Activated naive CD8-positive, alpha-beta T cell treated with anti-CD3 and anti-CD28 coated beads, Interleukin-2, amount 10 ng/mL, durations not matched to agents 7 days and 5 days (primary cell): ENCODE results near the gene MUC22. TPM values are rescaled to one million over a fixed set of nuclear protein-coding genes. Genes with fewer than 3 reads are reported as not detected.
A peak's percentile ranks its signal among the peaks of the same experiment; 100 is the strongest.
"Not testable (repeated sequence)": the region's sequence is repeated elsewhere in the genome, so short reads cannot be mapped to it uniquely, and the experiment has no call there.

Source experiments
- ATAC-seq: fragments of 150-1000 bp; cut with Tn5 transposase; one replicate; pipeline ENCODE4 v1.10.0; 2021; ENCODE audit warnings: low read depth, moderate library complexity
- POLR2A ChIA-PET: fragments of 350-600 bp; sonication (Branson Sonifier 250); formaldehyde crosslinking; loops from one replicate; lab custom pipeline; 2021; ENCODE audit warnings: antibody characterized with exemption; lab: Charles Lee
- DNase-seq: peaks from one replicate; pipeline ENCODE4 v3.0.0; 2021
- H3K27ac Mint-ChIP-seq: one replicate; pipeline ENCODE4 v1.8.0; 2022; ENCODE audit warnings: mild to moderate bottlenecking, mixed read lengths
- H3K27me3 Mint-ChIP-seq: one replicate; pipeline ENCODE4 v1.8.0; 2022; ENCODE audit warnings: mild to moderate bottlenecking, moderate library complexity, mixed read lengths
- H3K36me3 Mint-ChIP-seq: one replicate; pipeline ENCODE4 v1.8.0; 2021; ENCODE audit warnings: mild to moderate bottlenecking, mixed read lengths
- H3K4me1 Mint-ChIP-seq: one replicate; pipeline ENCODE4 v1.8.0; 2021; ENCODE audit warnings: mixed read lengths
- H3K4me3 Mint-ChIP-seq: one replicate; pipeline ENCODE4 v1.8.0; 2022; ENCODE audit warnings: mild to moderate bottlenecking, moderate library complexity, mixed read lengths
- H3K9me3 Mint-ChIP-seq: one replicate; pipeline ENCODE4 v1.8.0; 2021; ENCODE audit warnings: mixed read lengths
- total RNA-seq, 2 experiments: library from RNA; stranded (reverse); gene quantifications; one replicate each; pipeline ENCODE4 v1.2.3, GENCODE V29; 2021

MUC22 gene
- not detected for total RNA-seq

GRCh38 chr6:31010393-31011060 is at the start of gene MUC22:
Gene MUC22 (plus strand): TSS chr6:31010474. CDS start chr6:31010707, 233 bp downstream.
- Mint-ChIP-seq H3K36me3 (no peaks in the 10 kb centered on the region), H3K27ac (no peak within 1 kb of the TSS), H3K4me3 (no peak within 1 kb of the TSS), H3K4me1 (no peaks in the 10 kb centered on the region), H3K27me3 (peaks cover 31% of the 10 kb centered on the region), H3K9me3 (no peaks in the 10 kb centered on the region)
- DNase-seq (no peak), ATAC-seq (no peak)
- POLR2A ChIA-PET, result no interaction called here

- no peaks in the 10 kb centered on the region for H3K36me3 Mint-ChIP-seq
- POLR2A ChIA-PET, result no interaction called here
Observed at GRCh38 chr6:30960907-30961673, 49.2 kb upstream of the MUC22 start.

DNA sequence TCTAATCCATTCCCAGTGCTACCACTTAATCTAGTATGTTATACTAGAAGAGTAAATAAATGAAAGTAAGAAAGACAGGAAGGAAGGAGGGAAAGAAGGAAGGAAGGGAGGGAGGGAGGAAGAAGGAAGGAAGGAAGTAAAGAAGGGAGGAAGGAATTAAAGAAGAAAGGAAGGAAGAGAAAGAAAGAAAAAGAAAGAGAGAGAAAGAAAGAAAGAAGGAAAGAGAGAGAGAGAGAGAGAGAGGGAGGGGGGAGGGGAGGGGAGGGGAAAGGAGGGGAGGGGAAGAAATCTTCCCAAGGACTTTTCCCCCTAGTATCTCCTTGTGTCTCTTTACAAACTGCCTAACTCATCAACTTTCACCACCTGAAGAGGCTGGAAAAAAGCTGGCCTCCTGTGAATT is 47.6 kb upstream of the MUC22 start:
- Mint-ChIP-seq H3K36me3 (no peaks in the 10 kb centered on the region), H3K4me1 (peaks cover 27% of the 10 kb centered on the region), H3K27me3 (peaks cover 58% of the 10 kb centered on the region), H3K4me3 (no peak overlapping the region), H3K27ac (no peak overlapping the region), H3K9me3 (no peaks in the 10 kb centered on the region)
- POLR2A ChIA-PET, result no interaction called here
- ATAC-seq (no peak), DNase-seq (no peak)

More at GRCh38 chr6:30960907-30961673, 49.2 kb upstream of the MUC22 start:
- no peak overlapping the region for H3K4me3 Mint-ChIP-seq
- no peak overlapping the region for H3K27ac Mint-ChIP-seq
- DNase-seq (no peak), ATAC-seq (no peak)
- no peaks in the 10 kb centered on the region for H3K9me3 Mint-ChIP-seq
- H3K4me1 Mint-ChIP-seq, result peaks cover 26% of the 10 kb centered on the region
- H3K27me3 Mint-ChIP-seq, result peaks cover 58% of the 10 kb centered on the region

GRCh38 chr6:30963641-30964040 is 46.6 kb upstream of the MUC22 start:
- no peaks in the 10 kb centered on the region for H3K36me3 Mint-ChIP-seq
- peaks cover 27% of the 10 kb centered on the region for H3K4me1 Mint-ChIP-seq
- DNase-seq (no peak), ATAC-seq (no peak)
- POLR2A ChIA-PET, result no interaction called here
- H3K9me3 Mint-ChIP-seq, result no peaks in the 10 kb centered on the region
- no peak overlapping the region for H3K27ac Mint-ChIP-seq
- H3K27me3 Mint-ChIP-seq, result peaks cover 51% of the 10 kb centered on the region
- H3K4me3 Mint-ChIP-seq, result no peak overlapping the region

- Mint-ChIP-seq H3K36me3 (no peaks in the 10 kb centered on the region), H3K4me3 (peak overlapping the region; percentile 20), H3K4me1 (peaks cover 27% of the 10 kb centered on the region), H3K27ac (no peak overlapping the region), H3K27me3 (peaks cover 50% of the 10 kb centered on the region), H3K9me3 (no peaks in the 10 kb centered on the region)
- ATAC-seq (peak; percentile 64), DNase-seq (peak; percentile 45)
- POLR2A ChIA-PET, result interaction anchor here (1.8 kb wide), 1 partner anchor 9 kb away, joined by 5 read pairs; no protein-coding TSS in a partner anchor
Observed at GRCh38 chr6:30964075-30964474, 46.2 kb upstream of the MUC22 start.

DNA sequence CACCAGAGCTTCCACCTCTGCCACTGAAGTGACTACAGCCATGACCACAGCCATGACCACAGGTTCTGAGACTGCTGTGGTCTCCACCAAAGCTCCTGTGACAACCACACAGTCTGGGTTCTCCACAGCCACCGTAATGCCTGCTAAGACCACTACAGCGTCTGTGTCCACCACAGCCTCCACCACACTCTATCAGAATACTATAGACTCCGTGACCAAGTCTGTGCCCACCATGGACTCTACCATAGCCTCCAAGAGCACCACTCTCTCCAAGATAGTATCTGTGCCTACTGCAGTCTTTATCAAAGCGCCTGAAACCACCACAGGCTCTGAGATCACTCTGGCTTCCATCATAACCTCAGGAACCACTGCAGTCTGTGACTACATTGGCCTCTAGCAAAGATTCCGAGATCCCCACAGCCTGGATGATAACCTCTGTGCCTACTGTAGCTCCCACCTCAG is 45.1 kb upstream of the MUC22 start:
- DNase-seq (no peak), ATAC-seq (peak; percentile 35)
- Mint-ChIP-seq H3K4me1 (peaks cover 27% of the 10 kb centered on the region), H3K9me3 (no peaks in the 10 kb centered on the region), H3K4me3 (no peak overlapping the region), H3K36me3 (no peaks in the 10 kb centered on the region), H3K27ac (peak overlapping the region; percentile 44), H3K27me3 (peaks cover 41% of the 10 kb centered on the region)
- POLR2A ChIA-PET, result interaction anchor here (1.8 kb wide), 1 partner anchor 10 kb away, joined by 5 read pairs; no protein-coding TSS in a partner anchor

DNA sequence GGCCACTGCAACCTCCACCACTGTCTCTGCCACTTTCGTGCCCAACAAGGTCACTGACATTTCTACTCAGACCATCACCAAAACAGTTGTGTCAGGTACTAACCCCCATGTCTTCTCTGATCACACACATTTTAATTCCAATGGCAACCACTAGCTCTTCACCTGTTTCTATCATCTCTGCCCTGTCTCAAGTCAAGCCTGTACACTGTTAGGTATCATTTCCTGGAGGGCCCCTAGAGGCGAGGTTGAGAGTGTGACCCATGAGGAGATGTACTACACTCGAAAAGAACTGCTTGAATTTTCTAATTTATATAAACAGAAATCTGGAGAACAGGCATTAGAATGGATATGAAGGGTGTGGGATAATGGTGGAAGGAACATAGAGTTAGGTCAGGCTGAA is 44.1 kb upstream of the MUC22 start:
- Mint-ChIP-seq H3K27me3 (peaks cover 43% of the 10 kb centered on the region), H3K4me3 (no peak overlapping the region), H3K27ac (no peak overlapping the region), H3K4me1 (peaks cover 27% of the 10 kb centered on the region), H3K36me3 (no peaks in the 10 kb centered on the region), H3K9me3 (no peaks in the 10 kb centered on the region)
- POLR2A ChIA-PET, result no interaction called here
- ATAC-seq, result peak; percentile 60
- DNase-seq, result no peak

GRCh38 chr6:30969171-30969570 is 41.1 kb upstream of the MUC22 start:
- H3K36me3 Mint-ChIP-seq, ATAC-seq, POLR2A ChIA-PET, H3K9me3 Mint-ChIP-seq, DNase-seq, H3K27ac Mint-ChIP-seq, H3K4me3 Mint-ChIP-seq: not testable (repeated sequence)
- peaks cover 41% of the 10 kb centered on the region for H3K27me3 Mint-ChIP-seq
- H3K4me1 Mint-ChIP-seq, result peaks cover 20% of the 10 kb centered on the region

- no peak for ATAC-seq
- Mint-ChIP-seq H3K4me3 (no peak overlapping the region), H3K27ac (no peak overlapping the region), H3K4me1 (peaks cover 4% of the 10 kb centered on the region), H3K9me3 (no peaks in the 10 kb centered on the region), H3K27me3 (peaks cover 38% of the 10 kb centered on the region), H3K36me3 (no peaks in the 10 kb centered on the region)
- DNase-seq, result no peak
- POLR2A ChIA-PET, result no interaction called here
Observed at GRCh38 chr6:30970946-30971345, 39.3 kb upstream of the MUC22 start.

DNA sequence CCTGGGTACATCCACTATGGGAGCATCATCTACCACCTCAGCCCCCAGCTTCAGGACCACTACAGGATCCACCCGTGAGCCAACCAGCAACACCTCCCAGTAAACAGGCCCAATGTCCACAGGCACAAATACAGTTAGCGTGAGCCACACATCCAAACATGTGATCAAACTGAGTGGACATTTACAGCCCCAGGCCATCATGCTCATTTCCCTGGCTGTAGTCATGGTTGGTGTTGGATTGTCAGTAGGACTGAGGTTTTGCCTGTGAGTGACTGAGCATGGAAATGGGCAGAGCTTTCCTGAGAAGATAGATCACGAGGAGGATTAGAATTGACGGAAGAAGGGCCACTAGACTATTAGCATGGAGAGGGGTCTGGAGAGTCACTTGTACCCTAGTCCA is 37.5 kb upstream of the MUC22 start:
- Mint-ChIP-seq H3K27ac (no peak overlapping the region), H3K36me3 (no peaks in the 10 kb centered on the region), H3K27me3 (peaks cover 35% of the 10 kb centered on the region), H3K4me3 (no peak overlapping the region), H3K9me3 (no peaks in the 10 kb centered on the region), H3K4me1 (no peaks in the 10 kb centered on the region)
- DNase-seq, result no peak
- POLR2A ChIA-PET, result no interaction called here
- no peak for ATAC-seq

DNA sequence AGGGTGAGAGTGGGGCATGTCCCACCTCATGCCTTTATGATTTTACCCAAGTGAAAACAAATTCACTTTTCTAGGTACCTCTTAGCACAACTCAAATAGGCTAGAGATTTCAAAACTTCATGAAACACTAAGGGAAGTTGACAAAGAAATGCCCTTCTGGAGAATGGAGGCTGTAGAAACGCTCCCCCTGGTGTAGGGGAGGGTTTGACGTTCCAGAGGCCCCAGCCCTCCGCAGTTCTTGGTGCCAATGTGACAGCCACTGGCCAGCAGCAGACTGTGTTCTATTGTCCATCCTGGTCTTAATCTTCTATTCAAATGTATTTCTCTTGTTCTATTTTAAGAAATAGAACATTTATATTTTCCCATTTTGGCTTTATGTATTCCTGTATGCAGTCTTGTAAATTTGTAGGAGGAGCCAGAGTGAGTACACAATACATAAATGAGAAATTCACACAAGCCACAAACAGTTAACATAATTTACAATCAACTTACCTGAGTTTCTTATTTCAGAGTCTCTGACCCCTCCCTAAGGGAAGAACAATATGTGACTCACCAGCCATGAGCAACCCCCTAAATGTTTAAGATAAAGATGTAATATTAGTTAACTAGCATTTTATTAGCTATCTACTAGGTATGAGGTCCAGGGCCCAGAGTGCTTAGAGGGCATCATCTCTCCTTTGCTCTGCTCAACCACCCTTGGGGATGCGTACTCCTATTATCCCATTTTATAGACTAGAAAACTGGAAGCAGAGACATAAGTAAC is 35.6 kb upstream of the MUC22 start:
- ATAC-seq (no peak), DNase-seq (no peak)
- Mint-ChIP-seq H3K27me3 (peaks cover 51% of the 10 kb centered on the region), H3K4me3 (no peak overlapping the region), H3K4me1 (no peaks in the 10 kb centered on the region), H3K9me3 (no peaks in the 10 kb centered on the region), H3K27ac (no peak overlapping the region), H3K36me3 (no peaks in the 10 kb centered on the region)
- POLR2A ChIA-PET, result interaction anchor here (0.7 kb wide), 1 partner anchor 15 kb away, joined by 3 read pairs; no protein-coding TSS in a partner anchor

DNA sequence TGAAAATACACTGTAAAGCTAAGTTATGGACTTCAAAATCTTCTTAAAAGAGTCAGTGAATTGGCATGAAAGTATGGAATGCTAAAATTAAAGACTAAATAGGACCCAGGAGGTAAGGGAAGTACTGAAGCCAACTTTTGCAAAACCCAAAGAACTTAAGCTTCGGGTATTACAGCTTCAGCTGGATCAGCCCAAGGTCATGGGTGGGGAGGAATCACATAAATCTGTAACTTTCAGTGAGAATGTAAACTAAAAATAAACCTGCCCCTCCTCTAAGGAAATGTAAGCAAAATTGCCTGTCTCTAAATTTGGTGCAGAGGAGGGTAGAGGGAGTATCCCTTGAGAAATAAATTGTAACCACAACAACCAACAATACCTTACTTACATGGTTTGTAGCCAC is 31.1 kb upstream of the MUC22 start:
- H3K36me3 Mint-ChIP-seq, result no peaks in the 10 kb centered on the region
- POLR2A ChIA-PET, result no interaction called here

DNA sequence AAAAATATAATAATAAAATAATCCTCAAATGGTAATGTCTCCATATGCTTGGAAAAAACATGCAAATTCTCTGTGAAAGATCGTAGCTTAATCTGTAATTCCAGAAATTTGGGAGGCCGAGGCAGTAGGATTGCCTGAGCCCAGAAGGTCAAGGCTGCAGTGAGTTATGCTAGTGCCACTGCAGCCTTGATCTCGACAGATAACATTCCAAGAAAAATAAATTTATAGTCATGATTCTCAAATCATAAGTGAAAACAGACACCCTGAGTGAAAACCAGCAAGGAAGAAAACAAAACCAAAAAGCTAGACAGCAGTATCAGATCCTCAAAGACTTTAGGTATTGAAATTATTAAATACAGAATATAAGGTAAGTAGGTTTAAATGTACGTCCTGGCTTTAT is 30.6 kb upstream of the MUC22 start:
- H3K27ac Mint-ChIP-seq, result no peak overlapping the region
- peaks cover 12% of the 10 kb centered on the region for H3K4me1 Mint-ChIP-seq
- H3K4me3 Mint-ChIP-seq, result no peak overlapping the region
- no peaks in the 10 kb centered on the region for H3K36me3 Mint-ChIP-seq
- no peak for ATAC-seq
- DNase-seq, result no peak
- no peaks in the 10 kb centered on the region for H3K9me3 Mint-ChIP-seq
- POLR2A ChIA-PET, result no interaction called here
- peaks cover 64% of the 10 kb centered on the region for H3K27me3 Mint-ChIP-seq

More for the DNA sequence above, 31.1 kb upstream of the MUC22 start:
- H3K27ac Mint-ChIP-seq, result no peak overlapping the region
- DNase-seq, result no peak
- H3K9me3 Mint-ChIP-seq, result no peaks in the 10 kb centered on the region
- H3K4me3 Mint-ChIP-seq, result no peak overlapping the region
- H3K4me1 Mint-ChIP-seq, result peaks cover 12% of the 10 kb centered on the region
- peaks cover 69% of the 10 kb centered on the region for H3K27me3 Mint-ChIP-seq
- no peak for ATAC-seq
